Sigmoid colon (tissue), 4 donors: ENCODE measurements around the gene FKBP11.

Experiments used
- CTCF ChIP-seq, 4 experiments: fragments of 450-650 bp in 3 of 4; fragments of 200-600 bp in 1 of 4; IDR thresholded peaks; one replicate each; pipeline ENCODE4 v1.5.1; 2016 to 2019; ENCODE audit warnings: antibody characterized with exemption in 4 of 4, mild to moderate bottlenecking in 3 of 4, moderate library complexity in 2 of 4
- EP300 ChIP-seq, 4 donors: sonication (generic); formaldehyde crosslinking; IDR thresholded peaks; one replicate each; pipeline ENCODE4 v1.6.1; 2017; ENCODE audit warnings: antibody characterized with exemption in 4 of 4
- POLR2A ChIP-seq, 2 donors: fragments of 450-650 bp; IDR thresholded peaks; one replicate each; pipeline ENCODE4 v1.6.1; 2016; ENCODE audit warnings: antibody characterized with exemption in 2 of 2, mild to moderate bottlenecking in 2 of 2, moderate library complexity in 2 of 2

GRCh38 chr12:48969833-48970701, 44.8 kb upstream of the FKBP11 start:
- no peak for TF ChIP-seq CTCF (IDR thresholded peaks at IDR 0.05)
- TF ChIP-seq EP300 (IDR thresholded peaks at IDR 0.05): no peak
- TF ChIP-seq POLR2A (IDR thresholded peaks at IDR 0.05): no peak
